HepG2 (cell line): ENCODE data around the gene GAPDH. TPM values are rescaled to one million over a fixed set of nuclear protein-coding genes. Genes with fewer than 3 reads are reported as not detected.

ENCODE experiments used
- ATAC-seq: fragments of 200-7000 bp; cut with Tn5 transposase; 3 replicates; pipeline ENCODE4 v1.9.1; 2020; ENCODE audit warnings: mild to moderate bottlenecking, moderate library complexity
- BruUV-seq: library from RNA; stranded (reverse); fragments of 400-500 nt; replicated peaks from 2 replicates; lab custom pipeline; 2021; lab: Mats Ljungman, UMichigan
- CTCF ChIA-PET: fragments of 300-600 bp; formaldehyde crosslinking; extraction: SDS; loops from one replicate; lab custom pipeline; 2021; ENCODE audit warnings: low total read pairs, inconsistent platforms, low intra/inter-chr PET ratio; lab: Yijun Ruan, JAX
- POLR2A ChIA-PET: fragments of 350-600 bp; sonication (Branson Sonifier 250); formaldehyde crosslinking; loops from one replicate; lab custom pipeline; 2020; ENCODE audit warnings: antibody characterized with exemption, inconsistent platforms; lab: Yijun Ruan, JAX
- DNase-seq: peaks from one replicate; pipeline ENCODE4 v3.0.0-alpha.2; 2015; ENCODE audit warnings: low spot score
- FAIRE-seq: peaks from 3 replicates; lab custom pipeline; 2011; peaks lifted over from hg19 to GRCh38; lab: Jason Lieb, UNC
- H2AFZ ChIP-seq: one replicate; pipeline ENCODE4 v1.6.1; 2011; ENCODE audit warnings: low read length, inconsistent platforms
- H3K27ac ChIP-seq: fragments of 300-600 bp; 3 replicates; pipeline ENCODE4 v1.8.0; 2011; ENCODE audit warnings: mixed run types, mild to moderate bottlenecking, mixed read lengths, low read length, inconsistent platforms; ENCODE audit not compliant: insufficient read depth; ENCODE audit errors: extremely low read length
- H3K27me3 ChIP-seq, 2 experiments: fragments of 200-600 bp in 1 of 2; 2 replicates in 1 of 2; 3 replicates in 1 of 2; pipeline versions ENCODE4 v1.6.0 to v1.8.0; 2011; ENCODE audit warnings: low read length in 2 of 2, mild to moderate bottlenecking in 2 of 2, moderate library complexity in 2 of 2, inconsistent platforms in 1 of 2; ENCODE audit not compliant: insufficient read depth in 2 of 2, control insufficient read depth in 1 of 2
- H3K36me3 ChIP-seq, 2 experiments: fragments of 200-600 bp in 1 of 2; replicated peaks in 1 of 2; 2 replicates in 1 of 2; 3 replicates in 1 of 2; pipeline versions ENCODE4 v1.5.1 to v1.8.0; 2011; ENCODE audit warnings: low read length in 2 of 2, inconsistent platforms in 1 of 2; ENCODE audit not compliant: insufficient read depth in 2 of 2, control insufficient read depth in 1 of 2
- H3K4me1 ChIP-seq: 2 replicates; pipeline ENCODE4 v1.5.1; 2012; ENCODE audit warnings: low read length, inconsistent platforms; ENCODE audit not compliant: insufficient read depth
- H3K4me2 ChIP-seq: 2 replicates; pipeline ENCODE4 v1.6.0; 2011; ENCODE audit warnings: low read depth, low read length, inconsistent platforms
- H3K4me3 ChIP-seq, 3 experiments: fragments of 200-600 bp in 1 of 3; sonication (generic), shearing (Covaris generic) in 1 of 3; replicated peaks in 1 of 3; 2 replicates each; pipeline ENCODE4 v1.5.1; 2011 to 2016; ENCODE audit warnings: low read length in 3 of 3, inconsistent platforms in 2 of 3, low read depth in 2 of 3, mild to moderate bottlenecking in 2 of 3, control low read depth in 1 of 3, mixed read lengths in 1 of 3; ENCODE audit not compliant: insufficient read depth in 1 of 3
- H3K79me2 ChIP-seq: one replicate; pipeline ENCODE4 v1.6.1; 2011; ENCODE audit warnings: low read length, inconsistent platforms; ENCODE audit not compliant: insufficient read depth
- H3K9ac ChIP-seq: 2 replicates; pipeline ENCODE4 v1.6.0; 2011; ENCODE audit warnings: mild to moderate bottlenecking, low read depth, low read length, inconsistent platforms; ENCODE audit not compliant: insufficient read depth
- H3K9me3 ChIP-seq: 2 replicates; pipeline ENCODE4 v1.5.1; 2012; ENCODE audit warnings: mild to moderate bottlenecking, low read length
- H4K20me1 ChIP-seq: 2 replicates; pipeline ENCODE4 v1.6.0; 2011; ENCODE audit warnings: inconsistent platforms, mild to moderate bottlenecking, low read length, moderate library complexity; ENCODE audit not compliant: insufficient read depth
- BRD4 ChIP-seq: sonication (generic); formaldehyde crosslinking; IDR thresholded peaks from 2 replicates; pipeline ENCODE4 v1.4.0; 2020; ENCODE audit warnings: missing genetic modification reagents
- CEBPB ChIP-seq: IDR thresholded peaks from 2 replicates; pipeline ENCODE4 v1.6.1; 2011; ENCODE audit warnings: low read depth, low read length, improper control_type of control experiment, borderline replicate concordance
- CEBPG ChIP-seq: IDR thresholded peaks from 2 replicates; pipeline ENCODE4 v1.6.1; 2016
- CHD4 ChIP-seq: fragments of 200-600 bp; sonication (generic); IDR thresholded peaks from 2 replicates; pipeline ENCODE4 v1.7.0; 2017; ENCODE audit warnings: mild to moderate bottlenecking, low read length, borderline replicate concordance
- HNRNPH1 ChIP-seq: fragments of 200-400 bp; formaldehyde crosslinking; optimal IDR thresholded peaks from 2 replicates; pipeline ENCODE3; 2017; ENCODE audit warnings: mild to moderate bottlenecking, low read depth, low read length
- HOXD1 ChIP-seq: sonication (generic); formaldehyde crosslinking; IDR thresholded peaks from 2 replicates; pipeline ENCODE4 v1.5.0; 2020; ENCODE audit warnings: missing genetic modification reagents
- NPAS2 ChIP-seq: sonication (generic); formaldehyde crosslinking; IDR thresholded peaks from 2 replicates; pipeline ENCODE4 v1.8.0; 2022; ENCODE audit warnings: mild to moderate bottlenecking, missing genetic modification reagents, borderline replicate concordance
- NR2F2 ChIP-seq: IDR thresholded peaks from 2 replicates; pipeline ENCODE4 v1.6.1; 2012; ENCODE audit warnings: low read depth, inconsistent platforms, borderline replicate concordance
- POLR2A ChIP-seq, 2 experiments: IDR thresholded peaks; 2 replicates each; pipeline ENCODE4 v1.6.1; 2011; ENCODE audit warnings: low read depth in 2 of 2, low read length in 2 of 2, mild to moderate bottlenecking in 1 of 2, moderate library complexity in 1 of 2; ENCODE audit not compliant: insufficient read depth in 1 of 2
- RBM22 ChIP-seq: fragments of 200-400 bp; formaldehyde crosslinking; optimal IDR thresholded peaks from 2 replicates; pipeline ENCODE3; 2017; ENCODE audit warnings: mild to moderate bottlenecking, low read length, moderate library complexity
- REXO4 ChIP-seq: sonication (generic); formaldehyde crosslinking; IDR thresholded peaks from 2 replicates; pipeline ENCODE4 v1.8.0; 2022; ENCODE audit warnings: missing genetic modification reagents, mild to moderate bottlenecking, borderline replicate concordance
- RXRB ChIP-seq: IDR thresholded peaks from 2 replicates; pipeline ENCODE4 v1.6.1; 2016; ENCODE audit warnings: borderline replicate concordance, missing genetic modification reagents, missing compliant biosample characterization
- SAP130 ChIP-seq: IDR thresholded peaks from 2 replicates; pipeline ENCODE4 v1.6.1; 2016; ENCODE audit warnings: low read depth
- ZNF557 ChIP-seq: sonication (generic); formaldehyde crosslinking; IDR thresholded peaks from 2 replicates; pipeline ENCODE4 v1.4.0; 2020; ENCODE audit warnings: missing genetic modification reagents
- ZNF629 ChIP-seq: sonication (generic); formaldehyde crosslinking; conservative IDR thresholded peaks from 2 replicates; pipeline ENCODE4 v1.5.0; 2020; ENCODE audit warnings: missing genetic modification reagents
- ZNF646 ChIP-seq: sonication (generic); formaldehyde crosslinking; IDR thresholded peaks from 2 replicates; pipeline ENCODE4 v1.9.0; 2021; ENCODE audit warnings: mild to moderate bottlenecking, missing genetic modification reagents
- WGBS: methylation state at CpG from one replicate; pipeline ENCODE4 v1.1.6; 2017; ENCODE audit warnings: low lambda C conversion rate; 5-methylcytosine and 5-hydroxymethylcytosine counted together
- in situ Hi-C: cut with HindIII; loops from 2 replicates; pipeline ENCODE4 v1.10.0; 2017; ENCODE audit warnings: low pct_unique_long_range_greater_than_20kb; ENCODE audit not compliant: extremely low pct_ligation_motif_present
- intact Hi-C: fragments of 100-400 bp; cut with micrococcal nuclease; formaldehyde crosslinking; loops from one replicate; pipeline ENCODE4 v1.10.0; 2022; ENCODE audit not compliant: unreplicated experiment
- polyA plus RNA-seq, 8 experiments: library from polyadenylated mRNA; depleted of rRNA in 3 of 8; stranded (reverse) in 7 of 8; unstranded in 1 of 8; fragments of >200 nt; fragmentation: Illumina TruSeq in 4 of 8; extraction: Trizol in 4 of 8; gene quantifications; 2 replicates each; pipeline versions ENCODE4 v1.2.1 to v1.2.3, GENCODE V29; 2011 to 2016; ENCODE audit warnings: low read depth in 4 of 8, missing spikeins in 1 of 8, mixed read lengths in 1 of 8; ENCODE audit not compliant: insufficient read depth in 1 of 8
- total RNA-seq, 5 experiments: library from RNA; depleted of rRNA; stranded (reverse); fragments of >200 nt; fragmentation: Illumina TruSeq; extraction: Trizol; gene quantifications; 2 replicates each; pipeline ENCODE4 v1.2.3, GENCODE V29; 2016; ENCODE audit warnings: low read depth in 1 of 5
- TF ChIP-seq, protein P1 (sequence below): sonication (generic); formaldehyde crosslinking; IDR thresholded peaks from 2 replicates; pipeline ENCODE4 v1.8.1; 2023; ENCODE audit warnings: missing genetic modification reagents, inconsistent platforms, borderline replicate concordance

The GAPDH gene
- total and polyA plus RNA-seq, 2 of the 13 experiments (the other 11 are each of a cell fraction or from before 2014, with no cell fraction given) = 3,038 to 12,722 TPM

- 82% methylated on average over 1 of the region's 1 CpG for WGBS
- Histone ChIP-seq H3K27ac (no peak overlapping the region), H3K27me3 (no peaks in the 10 kb centered on the region; a peak in 1 of 5 replicates), H3K9ac (peak overlapping the region; percentile 83), H2AFZ (no peak overlapping the region), H3K4me2 (peak overlapping the region; percentile 92), H4K20me1 (peaks cover 7% of the 10 kb centered on the region), H3K36me3 (peaks cover 4 to 47% of the 10 kb centered on the region in 2 experiments; a peak in 4 of 5 replicates), H3K4me3 (peak overlapping the region; percentile 61 to 80 (median 67); a peak in 5 of 6 replicates), H3K79me2 (peaks cover 48% of the 10 kb centered on the region), H3K4me1 (peaks cover 38% of the 10 kb centered on the region), H3K9me3 (no peaks in the 10 kb centered on the region)
- ChIA-PET CTCF (no interaction called here), POLR2A (interaction anchor here (2.1 kb wide), 2 partner anchors 24 to 39 kb away, joined by 7 to 11 read pairs; partner anchors contain the start of genes GAPDH and VAMP1)
- intact Hi-C loops = loop anchor here (1.0 to 2.0 kb wide), 2 partner anchors 38 to 72 kb away; no protein-coding TSS in a partner anchor
- TF ChIP-seq NR2F2 = no peak
- peak; percentile 39; the same call in 1 of the 2 replicates for TF ChIP-seq SAP130
- no peak for TF ChIP-seq RBM22
- peak; percentile 61 for TF ChIP-seq CEBPG (CRISPR knock-in tag)
- no peak for TF ChIP-seq ZNF646 (CRISPR knock-in tag)
- TF ChIP-seq POLR2A (IDR thresholded peaks at IDR 0.05; ENCODE audit: insufficient read depth in 1 of 2, low read depth in 2 of 2, low read length in 2 of 2) = 0 out of 4 replicates have a peak, but pooled peaks of 1 of the 2 experiments have one; percentile 24
- TF ChIP-seq HNRNPH1 = no peak
- TF ChIP-seq CEBPB = peak; percentile 63; the same call in 1 of the 2 replicates
- TF ChIP-seq RXRB (CRISPR knock-in tag) = no peak
- TF ChIP-seq, protein P1, sequence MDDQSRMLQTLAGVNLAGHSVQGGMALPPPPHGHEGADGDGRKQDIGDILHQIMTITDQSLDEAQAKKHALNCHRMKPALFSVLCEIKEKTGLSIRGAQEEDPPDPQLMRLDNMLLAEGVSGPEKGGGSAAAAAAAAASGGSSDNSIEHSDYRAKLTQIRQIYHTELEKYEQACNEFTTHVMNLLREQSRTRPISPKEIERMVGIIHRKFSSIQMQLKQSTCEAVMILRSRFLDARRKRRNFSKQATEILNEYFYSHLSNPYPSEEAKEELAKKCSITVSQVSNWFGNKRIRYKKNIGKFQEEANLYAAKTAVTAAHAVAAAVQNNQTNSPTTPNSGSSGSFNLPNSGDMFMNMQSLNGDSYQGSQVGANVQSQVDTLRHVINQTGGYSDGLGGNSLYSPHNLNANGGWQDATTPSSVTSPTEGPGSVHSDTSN (CRISPR knock-in tag) = no peak
- TF ChIP-seq NPAS2 = no peak
- no peak for TF ChIP-seq BRD4 (CRISPR knock-in tag)
- TF ChIP-seq CHD4 = no peak
- TF ChIP-seq ZNF629 (CRISPR knock-in tag) = no peak
- no peak for TF ChIP-seq HOXD1 (CRISPR knock-in tag)
- no peak for TF ChIP-seq ZNF557
- no peak for TF ChIP-seq REXO4 (CRISPR knock-in tag)
- ATAC-seq = no peak
- in situ Hi-C loops = no loop called here
- FAIRE-seq = no peak
- no peak for DNase-seq
- BruUV-seq = no TSS peak
Measured at GRCh38 chr12:6494968-6495367, 39.3 kb upstream of the GAPDH start.
